ENCODE results near the gene PSTK.

PSTK gene

DNA sequence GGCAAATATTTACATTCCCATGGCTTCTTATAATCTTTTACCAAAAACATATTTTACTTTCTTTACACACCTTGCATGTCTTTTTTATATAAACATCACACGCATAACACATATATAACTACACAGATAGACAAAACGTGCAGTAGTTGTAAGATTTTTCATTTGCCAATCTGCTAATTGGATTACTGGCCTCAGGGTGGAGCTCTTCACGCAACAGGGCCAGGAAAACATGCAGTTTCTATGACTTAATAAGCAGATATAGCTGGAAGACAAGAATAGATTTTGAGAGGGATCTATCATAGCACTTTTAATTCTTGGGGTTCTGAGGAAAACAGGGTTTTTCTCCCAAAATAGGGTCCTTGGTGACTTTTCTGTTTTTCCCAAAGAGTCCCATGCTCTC is 41.3 kb downstream of the PSTK start:
- no peak for DNase-seq

DNA sequence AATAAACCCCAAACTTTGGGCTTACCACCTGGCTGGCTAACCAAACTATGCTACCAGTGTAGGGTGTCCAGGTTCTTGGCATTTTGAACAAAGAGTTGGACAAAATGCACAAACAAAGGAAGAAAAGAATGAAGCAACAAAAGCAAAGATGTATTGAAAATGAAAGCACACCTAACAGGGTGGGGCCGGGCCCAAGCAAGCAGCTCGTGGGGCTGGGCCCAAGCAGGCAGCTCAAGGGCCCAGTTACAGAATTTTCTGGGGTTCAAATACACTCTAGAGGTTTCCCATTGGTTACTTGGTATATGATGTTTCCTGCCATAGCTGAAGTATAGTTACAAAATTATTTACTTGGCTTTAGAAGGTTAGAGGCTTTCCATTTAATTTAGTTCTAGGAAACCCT is 44.3 kb downstream of the PSTK start:
- DNase-seq = no peak

DNA sequence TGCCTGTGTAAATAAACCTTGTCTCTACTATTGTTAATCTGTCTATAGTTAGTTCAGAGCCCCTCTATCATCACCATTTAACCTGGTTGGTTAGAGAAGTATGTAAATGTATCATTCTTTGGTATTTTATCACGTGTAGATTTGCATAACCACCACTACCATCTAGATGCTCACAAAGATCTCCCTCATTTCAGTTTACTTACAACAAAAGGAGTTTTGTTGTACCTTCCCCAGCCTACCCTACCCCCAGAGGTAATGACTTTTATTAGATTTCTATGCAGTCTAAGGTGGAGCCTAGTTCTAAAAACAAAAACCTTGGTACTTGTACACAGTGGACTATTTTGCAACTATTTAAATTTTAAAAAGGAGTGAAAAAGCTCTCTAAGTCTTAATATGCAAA is 46.1 kb downstream of the PSTK start:
- DNase-seq = no peak

DNA sequence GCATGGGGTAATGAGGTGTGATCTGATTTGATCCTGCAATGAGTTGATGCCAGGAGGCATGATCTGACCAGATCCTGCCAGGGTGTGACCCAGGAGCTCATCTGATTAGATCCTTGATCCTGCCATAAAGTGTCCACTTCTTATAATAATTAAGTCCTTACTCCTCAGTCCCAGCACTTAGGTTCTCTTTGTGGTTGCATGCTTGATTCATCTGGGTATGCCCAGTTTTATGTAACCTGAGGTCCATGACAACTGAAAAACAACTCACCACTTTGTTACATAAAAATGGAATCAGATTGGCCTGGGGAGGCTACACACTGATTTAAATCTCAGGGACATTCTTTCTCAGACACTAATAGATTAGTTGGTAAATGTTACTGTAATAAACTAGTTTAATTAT is 47.7 kb downstream of the PSTK start:
- DNase-seq = no peak

DNA sequence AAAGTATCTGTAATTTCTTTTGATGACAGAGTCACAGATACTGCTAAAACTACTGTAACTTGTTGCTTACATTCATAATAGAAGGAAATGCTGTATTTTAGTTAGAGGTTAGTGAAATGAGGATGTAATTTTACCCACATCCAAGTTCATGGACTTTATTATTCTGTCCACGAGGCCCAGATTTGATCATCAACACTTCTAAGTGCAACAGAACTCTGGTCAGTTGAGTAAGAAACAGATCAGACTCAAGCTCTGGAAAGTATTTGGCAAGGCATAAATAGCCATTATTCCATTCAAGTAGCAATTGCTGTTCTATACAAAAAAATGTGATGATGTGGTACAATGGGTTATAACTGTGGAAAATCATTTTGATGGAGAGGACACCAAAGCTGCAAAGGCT is 50.9 kb downstream of the PSTK start:
- DNase-seq = no peak

DNA sequence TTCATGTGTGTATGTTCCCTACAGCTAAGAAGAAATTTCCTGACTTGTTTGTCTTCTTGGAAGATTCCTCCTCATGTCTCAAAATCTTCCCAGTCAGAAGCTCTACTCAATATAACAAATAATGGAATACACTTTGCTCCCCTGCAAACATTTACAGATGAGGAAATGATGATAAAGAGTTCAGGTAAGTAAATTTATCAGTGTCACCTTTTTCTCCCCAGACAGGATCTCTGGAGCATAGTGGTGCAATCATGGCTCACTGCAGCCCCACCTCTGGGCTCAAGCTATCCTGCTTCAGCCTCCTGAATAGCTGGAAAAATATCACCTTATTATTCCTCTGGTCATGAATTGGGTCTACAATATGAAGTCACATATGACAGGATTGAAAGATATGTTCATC is 54.1 kb downstream of the PSTK start:
- no peak for DNase-seq

DNA sequence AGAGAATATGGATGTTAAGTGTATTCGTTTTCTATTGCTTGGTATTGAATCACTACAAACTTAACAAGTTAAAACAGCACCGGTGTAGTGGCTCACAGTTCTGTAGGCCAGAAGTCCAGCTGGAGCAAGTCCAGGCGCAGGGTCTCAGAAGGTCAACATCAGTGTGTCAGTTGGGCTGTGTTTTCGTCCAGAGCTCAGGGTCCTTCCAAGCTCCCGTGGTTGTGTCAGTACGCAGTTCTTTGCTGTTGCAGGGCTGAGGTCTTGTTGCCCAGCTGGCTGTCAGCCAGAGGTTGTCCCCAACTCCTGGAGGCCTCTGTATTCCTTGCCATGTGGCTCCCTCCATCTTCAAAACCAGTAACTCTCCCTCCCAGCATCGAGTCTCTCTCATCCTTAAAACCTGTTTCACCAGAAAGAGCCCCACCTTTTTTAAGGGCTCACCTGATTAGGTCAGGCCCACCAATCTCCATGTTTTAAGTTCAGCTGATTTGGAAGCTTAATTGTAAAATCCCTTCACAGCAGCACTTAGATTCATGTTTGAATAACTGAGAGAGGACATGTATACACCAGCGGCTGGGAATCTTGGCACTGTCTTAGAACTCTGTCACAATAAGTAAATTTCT is 55.4 kb downstream of the PSTK start:
- DNase-seq = no peak

DNA sequence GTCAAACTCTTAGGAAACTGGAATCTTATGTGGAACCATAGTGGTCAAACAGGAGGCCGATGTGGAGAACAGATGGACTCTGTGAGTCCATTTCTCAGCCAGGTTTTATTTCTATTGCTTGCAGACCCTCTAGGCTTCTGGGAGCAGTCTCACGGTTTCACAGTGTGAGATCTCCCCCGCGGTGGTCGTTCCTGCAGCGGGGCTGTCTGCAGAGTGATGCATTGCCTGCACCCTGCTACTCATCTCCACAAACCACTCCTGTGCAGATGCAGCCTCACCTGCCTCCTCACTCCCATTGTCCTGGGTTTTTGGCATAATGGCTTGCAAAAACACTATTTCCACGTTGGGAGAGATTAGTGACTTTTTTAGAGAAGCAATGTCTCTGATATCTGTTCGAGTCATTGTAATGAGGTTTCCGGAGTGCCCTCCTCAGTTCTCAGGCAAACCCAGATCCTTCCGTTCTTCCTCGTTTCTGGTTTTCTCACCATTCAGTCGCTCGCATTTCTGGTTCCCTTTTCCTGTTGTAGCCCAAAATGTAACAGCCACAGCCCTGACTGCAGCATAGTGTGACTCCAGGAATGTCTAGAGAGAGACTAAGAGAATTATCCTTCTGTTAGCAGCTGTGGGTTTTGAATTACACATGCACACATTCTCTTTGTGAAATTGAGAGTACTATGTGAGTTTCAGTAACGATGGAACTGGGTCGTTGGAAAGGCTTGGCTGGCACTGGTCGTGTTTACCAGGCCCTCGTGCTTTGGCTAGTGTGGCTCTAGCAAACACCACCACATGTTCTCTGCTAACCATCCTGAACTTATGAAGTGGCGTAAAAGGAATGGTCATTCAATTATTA is 58.8 kb downstream of the PSTK start:
- DNase-seq = no peak

DNA sequence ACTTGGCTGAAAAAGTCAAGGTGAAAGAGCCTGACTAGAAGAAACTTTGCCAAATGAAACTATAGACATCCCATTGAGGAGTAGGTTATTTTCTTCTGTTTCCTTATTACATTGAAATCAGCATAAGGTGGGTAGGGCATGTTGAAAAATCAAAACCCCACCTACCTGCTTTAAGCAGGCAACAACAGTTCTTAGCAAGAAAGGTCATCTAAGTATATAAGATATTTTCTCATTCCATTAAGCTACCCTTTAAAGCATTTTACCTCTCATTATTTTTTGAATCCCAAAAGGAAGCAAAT is 59.4 kb downstream of the PSTK start:
- DNase-seq = no peak

All from NCI-H1105 (cell line).